ENCODE data around the gene CIRBP. TPM values are rescaled to one million over a fixed set of nuclear protein-coding genes. Genes with fewer than 3 reads are reported as not detected.

The CIRBP gene
- total and polyA plus RNA-seq, 9 of the 15 experiments (the other 6 are each of a cell fraction or from before 2014, with no cell fraction given): 20.5 to 327 (median 176) TPM

DNA sequence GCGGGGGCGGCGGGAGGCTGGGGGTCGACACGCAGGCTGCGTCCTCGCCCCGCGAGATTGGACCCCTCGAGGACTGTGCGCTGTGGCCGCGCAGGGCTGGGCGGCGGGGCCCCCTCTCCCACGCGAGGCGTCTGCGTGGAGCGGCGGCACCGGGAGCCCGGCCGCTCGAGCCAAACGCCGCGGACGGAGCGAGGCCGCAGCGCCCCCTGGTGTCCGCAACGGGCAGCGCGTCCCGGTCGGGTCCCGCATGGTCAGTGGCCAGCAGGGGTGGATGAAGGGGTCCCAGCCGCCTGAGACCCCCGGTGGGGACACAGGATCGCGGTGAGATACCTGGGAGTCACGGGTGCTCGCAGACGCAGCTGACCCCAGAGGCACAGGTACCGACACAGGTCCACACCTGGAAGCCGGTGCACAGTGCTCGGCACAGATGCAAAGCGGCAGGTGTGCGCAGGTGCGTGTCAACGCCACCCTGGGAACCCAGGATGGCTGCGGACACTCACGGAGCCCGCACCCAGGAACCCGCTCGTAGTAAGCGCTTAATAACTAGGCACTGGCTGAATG lies 2.1 kb upstream of the CIRBP start (continued):
- TF ChIP-seq, protein P1, sequence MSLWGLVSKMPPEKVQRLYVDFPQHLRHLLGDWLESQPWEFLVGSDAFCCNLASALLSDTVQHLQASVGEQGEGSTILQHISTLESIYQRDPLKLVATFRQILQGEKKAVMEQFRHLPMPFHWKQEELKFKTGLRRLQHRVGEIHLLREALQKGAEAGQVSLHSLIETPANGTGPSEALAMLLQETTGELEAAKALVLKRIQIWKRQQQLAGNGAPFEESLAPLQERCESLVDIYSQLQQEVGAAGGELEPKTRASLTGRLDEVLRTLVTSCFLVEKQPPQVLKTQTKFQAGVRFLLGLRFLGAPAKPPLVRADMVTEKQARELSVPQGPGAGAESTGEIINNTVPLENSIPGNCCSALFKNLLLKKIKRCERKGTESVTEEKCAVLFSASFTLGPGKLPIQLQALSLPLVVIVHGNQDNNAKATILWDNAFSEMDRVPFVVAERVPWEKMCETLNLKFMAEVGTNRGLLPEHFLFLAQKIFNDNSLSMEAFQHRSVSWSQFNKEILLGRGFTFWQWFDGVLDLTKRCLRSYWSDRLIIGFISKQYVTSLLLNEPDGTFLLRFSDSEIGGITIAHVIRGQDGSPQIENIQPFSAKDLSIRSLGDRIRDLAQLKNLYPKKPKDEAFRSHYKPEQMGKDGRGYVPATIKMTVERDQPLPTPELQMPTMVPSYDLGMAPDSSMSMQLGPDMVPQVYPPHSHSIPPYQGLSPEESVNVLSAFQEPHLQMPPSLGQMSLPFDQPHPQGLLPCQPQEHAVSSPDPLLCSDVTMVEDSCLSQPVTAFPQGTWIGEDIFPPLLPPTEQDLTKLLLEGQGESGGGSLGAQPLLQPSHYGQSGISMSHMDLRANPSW (CRISPR knock-in tag; IDR thresholded peaks at IDR 0.05): no peak
- TF ChIP-seq MTA3 (IDR thresholded peaks at IDR 0.05; ENCODE audit: borderline replicate concordance) (peak; percentile 86), MAFF (IDR thresholded peaks at IDR 0.05; ENCODE audit: low read length) (no peak), POLR2G (IDR thresholded peaks at IDR 0.05; ENCODE audit: low read depth, low read length) (peak; percentile 70), MTA1 (IDR thresholded peaks at IDR 0.05; ENCODE audit: borderline replicate concordance) (no peak), SIN3B (IDR thresholded peaks at IDR 0.05; ENCODE audit: low read depth) (peak; percentile 71; the same call in 1 of the 2 replicates), SAFB (IDR thresholded peaks at IDR 0.05; ENCODE audit: borderline replicate concordance, low read depth, low read length) (peak; percentile 98), MYBL2 (IDR thresholded peaks at IDR 0.05; ENCODE audit: low read depth) (no peak), MYBL2 (CRISPR knock-in tag; IDR thresholded peaks at IDR 0.05; ENCODE audit: borderline replicate concordance) (no peak), KAT8 (IDR thresholded peaks at IDR 0.05; ENCODE audit: low read depth) (no peak), ZNF133 (CRISPR knock-in tag; IDR thresholded peaks at IDR 0.05) (no peak), NRF1 (conservative IDR thresholded peaks at IDR 0.05 in 1 of 2, IDR thresholded peaks at IDR 0.05 in 1 of 2) (peak; percentile 68 to 79)
- TF ChIP-seq, protein P2, sequence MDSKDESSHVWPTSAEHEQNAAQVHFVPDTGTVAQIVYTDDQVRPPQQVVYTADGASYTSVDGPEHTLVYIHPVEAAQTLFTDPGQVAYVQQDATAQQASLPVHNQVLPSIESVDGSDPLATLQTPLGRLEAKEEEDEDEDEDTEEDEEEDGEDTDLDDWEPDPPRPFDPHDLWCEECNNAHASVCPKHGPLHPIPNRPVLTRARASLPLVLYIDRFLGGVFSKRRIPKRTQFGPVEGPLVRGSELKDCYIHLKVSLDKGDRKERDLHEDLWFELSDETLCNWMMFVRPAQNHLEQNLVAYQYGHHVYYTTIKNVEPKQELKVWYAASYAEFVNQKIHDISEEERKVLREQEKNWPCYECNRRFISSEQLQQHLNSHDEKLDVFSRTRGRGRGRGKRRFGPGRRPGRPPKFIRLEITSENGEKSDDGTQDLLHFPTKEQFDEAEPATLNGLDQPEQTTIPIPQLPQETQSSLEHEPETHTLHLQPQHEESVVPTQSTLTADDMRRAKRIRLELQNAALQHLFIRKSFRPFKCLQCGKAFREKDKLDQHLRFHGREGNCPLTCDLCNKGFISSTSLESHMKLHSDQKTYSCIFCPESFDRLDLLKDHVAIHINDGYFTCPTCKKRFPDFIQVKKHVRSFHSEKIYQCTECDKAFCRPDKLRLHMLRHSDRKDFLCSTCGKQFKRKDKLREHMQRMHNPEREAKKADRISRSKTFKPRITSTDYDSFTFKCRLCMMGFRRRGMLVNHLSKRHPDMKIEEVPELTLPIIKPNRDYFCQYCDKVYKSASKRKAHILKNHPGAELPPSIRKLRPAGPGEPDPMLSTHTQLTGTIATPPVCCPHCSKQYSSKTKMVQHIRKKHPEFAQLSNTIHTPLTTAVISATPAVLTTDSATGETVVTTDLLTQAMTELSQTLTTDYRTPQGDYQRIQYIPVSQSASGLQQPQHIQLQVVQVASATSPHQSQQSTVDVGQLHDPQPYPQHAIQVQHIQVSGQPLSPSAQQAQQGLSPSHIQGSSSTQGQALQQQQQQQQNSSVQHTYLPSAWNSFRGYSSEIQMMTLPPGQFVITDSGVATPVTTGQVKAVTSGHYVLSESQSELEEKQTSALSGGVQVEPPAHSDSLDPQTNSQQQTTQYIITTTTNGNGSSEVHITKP (IDR thresholded peaks at IDR 0.05; ENCODE audit: partially characterized antibody): no peak
- TF ChIP-seq, protein P3, sequence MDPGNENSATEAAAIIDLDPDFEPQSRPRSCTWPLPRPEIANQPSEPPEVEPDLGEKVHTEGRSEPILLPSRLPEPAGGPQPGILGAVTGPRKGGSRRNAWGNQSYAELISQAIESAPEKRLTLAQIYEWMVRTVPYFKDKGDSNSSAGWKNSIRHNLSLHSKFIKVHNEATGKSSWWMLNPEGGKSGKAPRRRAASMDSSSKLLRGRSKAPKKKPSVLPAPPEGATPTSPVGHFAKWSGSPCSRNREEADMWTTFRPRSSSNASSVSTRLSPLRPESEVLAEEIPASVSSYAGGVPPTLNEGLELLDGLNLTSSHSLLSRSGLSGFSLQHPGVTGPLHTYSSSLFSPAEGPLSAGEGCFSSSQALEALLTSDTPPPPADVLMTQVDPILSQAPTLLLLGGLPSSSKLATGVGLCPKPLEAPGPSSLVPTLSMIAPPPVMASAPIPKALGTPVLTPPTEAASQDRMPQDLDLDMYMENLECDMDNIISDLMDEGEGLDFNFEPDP (CRISPR knock-in tag; IDR thresholded peaks at IDR 0.05): no peak
- TF ChIP-seq, protein P4, sequence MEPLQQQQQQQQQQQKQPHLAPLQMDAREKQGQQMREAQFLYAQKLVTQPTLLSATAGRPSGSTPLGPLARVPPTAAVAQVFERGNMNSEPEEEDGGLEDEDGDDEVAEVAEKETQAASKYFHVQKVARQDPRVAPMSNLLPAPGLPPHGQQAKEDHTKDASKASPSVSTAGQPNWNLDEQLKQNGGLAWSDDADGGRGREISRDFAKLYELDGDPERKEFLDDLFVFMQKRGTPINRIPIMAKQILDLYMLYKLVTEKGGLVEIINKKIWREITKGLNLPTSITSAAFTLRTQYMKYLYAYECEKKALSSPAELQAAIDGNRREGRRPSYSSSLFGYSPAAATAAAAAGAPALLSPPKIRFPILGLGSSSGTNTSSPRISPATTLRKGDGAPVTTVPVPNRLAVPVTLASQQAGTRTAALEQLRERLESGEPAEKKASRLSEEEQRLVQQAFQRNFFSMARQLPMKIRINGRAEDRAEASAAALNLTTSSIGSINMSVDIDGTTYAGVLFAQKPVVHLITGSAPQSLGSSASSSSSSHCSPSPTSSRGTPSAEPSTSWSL (CRISPR knock-in tag; IDR thresholded peaks at IDR 0.05; ENCODE audit: borderline replicate concordance): no peak

Data from K562 (cell line).